B cell (primary cell): ENCODE results near the gene PPP1R12C. TPM values are rescaled to one million over a fixed set of nuclear protein-coding genes. Genes with fewer than 3 reads are reported as not detected.

ENCODE experiments used
- ATAC-seq: fragments of 200-7000 bp; cut with Tn5 transposase; one replicate; pipeline ENCODE4 v1.10.0; 2021; ENCODE audit warnings: low read depth, mild to moderate bottlenecking, moderate number of reproducible peaks, moderate library complexity
- CTCF ChIA-PET: fragments of 350-600 bp; sonication (Branson Sonifier 250); formaldehyde crosslinking; loops from one replicate; lab custom pipeline; 2021; ENCODE audit warnings: antibody characterized with exemption, inconsistent platforms; lab: Charles Lee
- POLR2A ChIA-PET: fragments of 350-600 bp; sonication (Branson Sonifier 250); formaldehyde crosslinking; loops from one replicate; lab custom pipeline; 2021; ENCODE audit warnings: antibody characterized with exemption; lab: Charles Lee
- DNase-seq: peaks from one replicate; pipeline ENCODE4 v3.0.0; 2013
- H2AFZ ChIP-seq: 2 replicates; pipeline ENCODE4 v1.6.1; 2012; ENCODE audit warnings: mild to moderate bottlenecking, low read depth, low read length; ENCODE audit not compliant: insufficient read depth, poor library complexity, severe bottlenecking
- H3K27ac ChIP-seq, 2 donors: 1 replicate in 1 of 2; 2 replicates in 1 of 2; pipeline ENCODE4 v1.5.1; 2012 to 2013; ENCODE audit warnings: low read length in 2 of 2, mild to moderate bottlenecking in 2 of 2, moderate library complexity in 1 of 2
- H3K27me3 ChIP-seq, 4 experiments: fragments of 200-600 bp in 1 of 4; sonication (generic) in 1 of 4; replicated peaks in 1 of 4; 1 replicate in 2 of 4; 2 replicates in 2 of 4; pipeline versions ENCODE4 v1.6.1 to v1.7.0; 2013 to 2016; ENCODE audit warnings: low read length in 3 of 4, mild to moderate bottlenecking in 2 of 4, mixed read lengths in 1 of 4, moderate library complexity in 1 of 4; ENCODE audit not compliant: insufficient read depth in 4 of 4, control insufficient read depth in 3 of 4; ENCODE audit errors: control extremely low read depth in 1 of 4
- H3K36me3 ChIP-seq, 2 experiments: replicated peaks in 1 of 2; 1 replicate in 1 of 2; 2 replicates in 1 of 2; pipeline versions ENCODE4 v1.6.1 to v1.7.1; 2013; ENCODE audit warnings: low read length in 1 of 2; ENCODE audit not compliant: insufficient read depth in 2 of 2, control insufficient read depth in 1 of 2; ENCODE audit errors: control extremely low read depth in 1 of 2, extremely low read depth in 1 of 2
- H3K4me1 ChIP-seq, 2 donors: fragments of 200-600 bp in 1 of 2; sonication (generic) in 1 of 2; 1 replicate in 1 of 2; 2 replicates in 1 of 2; pipeline versions ENCODE4 v1.5.1 to v1.6.1; 2013 to 2017; ENCODE audit warnings: low read length in 2 of 2; ENCODE audit not compliant: control insufficient read depth in 2 of 2, insufficient read depth in 2 of 2
- H3K4me2 ChIP-seq: replicated peaks from 2 replicates; pipeline ENCODE3; 2012; ENCODE audit warnings: mild to moderate bottlenecking, low read depth, low read length; ENCODE audit not compliant: poor library complexity, severe bottlenecking
- H3K4me3 ChIP-seq, 5 experiments: fragments of 200-600 bp in 1 of 5; sonication (generic) in 1 of 5; 1 replicate in 3 of 5; 2 replicates in 2 of 5; pipeline versions ENCODE4 v1.5.1 to v1.7.0; 2011 to 2016; ENCODE audit warnings: low read length in 4 of 5, mild to moderate bottlenecking in 4 of 5, low read depth in 2 of 5, control low read depth in 1 of 5, moderate library complexity in 1 of 5; ENCODE audit not compliant: insufficient read depth in 1 of 5; ENCODE audit errors: control extremely low read depth in 1 of 5, extremely low read depth in 1 of 5
- H3K79me2 ChIP-seq: fragments of 200-600 bp; sonication (generic); one replicate; pipeline ENCODE4 v1.6.0; 2016; ENCODE audit warnings: low read length; ENCODE audit not compliant: control insufficient read depth, insufficient read depth
- H3K9ac ChIP-seq: fragments of 200-600 bp; sonication (generic); 2 replicates; pipeline ENCODE4 v1.6.1; 2017; ENCODE audit warnings: mild to moderate bottlenecking, low read length, moderate library complexity
- H3K9me3 ChIP-seq, 3 donors: one replicate each; pipeline versions ENCODE4 v1.6.1 to v1.7.1; 2013; ENCODE audit warnings: low read length in 2 of 3; ENCODE audit not compliant: control insufficient read depth in 2 of 3, insufficient read depth in 1 of 3; ENCODE audit errors: control extremely low read depth in 1 of 3
- H4K20me1 ChIP-seq: 2 replicates; pipeline ENCODE4 v1.6.0; 2012; ENCODE audit warnings: mild to moderate bottlenecking, low read length; ENCODE audit not compliant: insufficient read depth, control insufficient read depth, poor library complexity, severe bottlenecking
- H3K27ac Mint-ChIP-seq: one replicate; pipeline ENCODE4 v1.8.0; 2021; ENCODE audit warnings: mixed read lengths
- H3K27me3 Mint-ChIP-seq: one replicate; pipeline ENCODE4 v1.8.0; 2021; ENCODE audit warnings: mixed read lengths
- H3K4me1 Mint-ChIP-seq: one replicate; pipeline ENCODE4 v1.8.0; 2021; ENCODE audit warnings: mixed read lengths
- H3K4me3 Mint-ChIP-seq: one replicate; pipeline ENCODE4 v1.8.0; 2021; ENCODE audit warnings: mixed read lengths
- H3K9me3 Mint-ChIP-seq: one replicate; pipeline ENCODE4 v1.8.0; 2022; ENCODE audit warnings: mixed read lengths; ENCODE audit not compliant: insufficient read depth
- CTCF ChIP-seq: fragments of 200-600 bp; IDR thresholded peaks from one replicate; pipeline ENCODE4 v1.8.0; 2022; ENCODE audit warnings: antibody characterized with exemption, mild to moderate bottlenecking
- EZH2 ChIP-seq: IDR thresholded peaks from 2 replicates; pipeline ENCODE4 v1.6.1; 2012; ENCODE audit warnings: borderline replicate concordance, low read depth, mild to moderate bottlenecking, moderate library complexity, low read length; ENCODE audit not compliant: insufficient read depth, poor library complexity, severe bottlenecking
- WGBS: methylation state at CpG from one replicate; pipeline ENCODE4 v1.1.5; 2013; ENCODE audit warnings: missing lambda C conversion rate; ENCODE audit not compliant: insufficient coverage; 5-methylcytosine and 5-hydroxymethylcytosine counted together
- intact Hi-C: fragments of 100-400 bp; cut with micrococcal nuclease; formaldehyde crosslinking; loops from one replicate; pipeline ENCODE4 v1.10.0; 2022
- polyA plus RNA-seq: library from polyadenylated mRNA; depleted of rRNA; stranded (reverse); fragments of >200 nt; gene quantifications from 2 replicates; pipeline ENCODE4 v1.2.3, GENCODE V29; 2012
- total RNA-seq, 2 donors: library from RNA; stranded (reverse); fragments of 120-200 nt in 1 of 2; gene quantifications; 1 replicate in 1 of 2; 2 replicates in 1 of 2; pipeline versions ENCODE4 v1.2.3 to v1.2.4, GENCODE V29; 2013 to 2022

PPP1R12C gene
- total and polyA plus RNA-seq, 2 donors (not counting 1 experiment from before 2014, with no cell fraction given) = 145 to 179 TPM

DNA sequence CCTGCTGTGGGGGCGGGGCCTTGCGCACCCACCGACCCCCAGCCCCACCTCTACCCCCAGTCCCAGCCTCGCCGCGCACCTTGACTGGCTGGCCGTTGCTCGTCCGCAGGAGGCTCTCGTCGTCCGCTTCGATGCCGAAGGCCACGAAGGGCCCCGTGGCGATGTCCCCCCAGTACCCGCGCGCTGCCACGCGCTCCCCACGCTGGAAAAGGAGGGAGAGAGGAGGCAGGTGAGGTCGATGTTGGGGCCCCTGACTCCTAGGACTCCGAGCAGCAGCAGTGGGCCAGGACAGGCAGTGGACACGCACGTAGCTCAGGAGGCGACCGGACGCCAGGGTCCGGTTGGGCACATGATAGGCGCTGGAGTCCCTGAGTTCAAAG, 43.5 kb upstream of the PPP1R12C start:
- H2AFZ ChIP-seq = no peak overlapping the region
- no peaks in the 10 kb centered on the region for H3K79me2 ChIP-seq
- intact Hi-C loops = no loop called here
- peaks cover 53% of the 10 kb centered on the region for H3K27me3 Mint-ChIP-seq
- 37% methylated on average over 32 of the region's 32 CpGs for WGBS
- H3K36me3 ChIP-seq = no peaks in the 10 kb centered on the region
- H3K9ac ChIP-seq = no peak overlapping the region
- peaks cover 0 to 75% (median 27%) of the 10 kb centered on the region in 4 experiments for H3K27me3 ChIP-seq
- peaks cover 13 to 19% of the 10 kb centered on the region in 2 donors for H3K4me1 ChIP-seq
- H3K4me1 Mint-ChIP-seq = peaks cover 12% of the 10 kb centered on the region
- no peaks in the 10 kb centered on the region for H3K9me3 Mint-ChIP-seq
- peaks cover 0 to 45% (median 4%) of the 10 kb centered on the region in 3 donors for H3K9me3 ChIP-seq
- H3K4me2 ChIP-seq = peak overlapping the region; percentile 14
- H3K4me3 ChIP-seq = peak overlapping the region in 1 of 5 experiments; percentile 19
- TF ChIP-seq EZH2 (no peak), CTCF (no peak)
- POLR2A ChIA-PET = interaction anchor here (1.1 kb wide), 1 partner anchor 98 kb away, joined by 3 read pairs; the partner anchor contains the start of gene PPP6R1
- no peak overlapping the region for H3K27ac Mint-ChIP-seq
- H3K27ac ChIP-seq = no peak overlapping the region
- H4K20me1 ChIP-seq = no peaks in the 10 kb centered on the region
- H3K4me3 Mint-ChIP-seq = no peak overlapping the region
- CTCF ChIA-PET = interaction anchor here (1.3 to 2.3 kb wide), 2 partner anchors 20 to 193 kb away, joined by 3 to 18 read pairs; no protein-coding TSS in a partner anchor
- DNase-seq (no peak), ATAC-seq (no peak)
